Epithelial cell of esophagus (primary cell): ENCODE measurements around the gene WDSUB1.

Source experiments
- DNase-seq: peaks from one replicate; pipeline ENCODE4 v3.0.0; 2010; ENCODE audit warnings: low read depth
- H3K4me3 ChIP-seq: 2 replicates; pipeline ENCODE4 v1.5.1; 2011; ENCODE audit warnings: mild to moderate bottlenecking, low read length, control low read depth
- TF ChIP-seq, protein P1 (sequence below): IDR thresholded peaks from 2 replicates; pipeline ENCODE4 v1.5.1; 2011; ENCODE audit warnings: low read depth, mild to moderate bottlenecking, low read length, control low read depth, inconsistent platforms; ENCODE audit not compliant: insufficient read depth; ENCODE audit errors: missing control alignments

Gene WDSUB1

DNA sequence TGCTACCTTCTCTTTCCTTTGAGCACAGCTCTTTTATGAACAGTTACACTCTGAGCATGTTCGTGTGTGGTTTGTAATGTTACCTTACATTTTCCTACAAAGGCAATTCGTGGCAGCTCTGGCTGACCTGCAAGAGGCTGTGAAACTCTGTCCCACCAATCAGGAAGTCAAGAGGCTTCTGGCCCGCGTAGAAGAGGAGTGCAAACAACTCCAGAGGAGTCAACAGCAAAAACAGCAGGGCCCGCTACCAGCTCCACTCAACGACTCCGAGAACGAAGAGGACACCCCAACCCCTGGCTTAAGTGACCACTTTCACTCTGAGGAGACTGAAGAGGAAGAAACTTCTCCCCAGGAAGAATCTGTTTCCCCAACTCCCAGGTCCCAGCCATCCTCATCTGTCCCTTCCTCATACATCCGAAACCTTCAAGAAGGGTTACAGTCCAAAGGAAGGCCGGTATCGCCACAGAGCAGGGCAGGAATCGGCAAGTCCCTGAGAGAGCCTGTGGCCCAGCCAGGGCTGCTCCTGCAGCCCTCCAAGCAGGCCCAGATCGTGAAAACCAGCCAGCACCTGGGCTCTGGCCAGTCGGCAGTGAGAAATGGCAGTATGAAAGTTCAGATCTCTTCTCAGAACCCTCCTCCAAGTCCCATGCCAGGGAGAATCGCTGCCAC, 56.9 kb downstream of the WDSUB1 start:
- no peak overlapping the region for H3K4me3 ChIP-seq
- DNase-seq: no peak
- TF ChIP-seq, protein P1, sequence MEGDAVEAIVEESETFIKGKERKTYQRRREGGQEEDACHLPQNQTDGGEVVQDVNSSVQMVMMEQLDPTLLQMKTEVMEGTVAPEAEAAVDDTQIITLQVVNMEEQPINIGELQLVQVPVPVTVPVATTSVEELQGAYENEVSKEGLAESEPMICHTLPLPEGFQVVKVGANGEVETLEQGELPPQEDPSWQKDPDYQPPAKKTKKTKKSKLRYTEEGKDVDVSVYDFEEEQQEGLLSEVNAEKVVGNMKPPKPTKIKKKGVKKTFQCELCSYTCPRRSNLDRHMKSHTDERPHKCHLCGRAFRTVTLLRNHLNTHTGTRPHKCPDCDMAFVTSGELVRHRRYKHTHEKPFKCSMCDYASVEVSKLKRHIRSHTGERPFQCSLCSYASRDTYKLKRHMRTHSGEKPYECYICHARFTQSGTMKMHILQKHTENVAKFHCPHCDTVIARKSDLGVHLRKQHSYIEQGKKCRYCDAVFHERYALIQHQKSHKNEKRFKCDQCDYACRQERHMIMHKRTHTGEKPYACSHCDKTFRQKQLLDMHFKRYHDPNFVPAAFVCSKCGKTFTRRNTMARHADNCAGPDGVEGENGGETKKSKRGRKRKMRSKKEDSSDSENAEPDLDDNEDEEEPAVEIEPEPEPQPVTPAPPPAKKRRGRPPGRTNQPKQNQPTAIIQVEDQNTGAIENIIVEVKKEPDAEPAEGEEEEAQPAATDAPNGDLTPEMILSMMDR: no peak

DNA sequence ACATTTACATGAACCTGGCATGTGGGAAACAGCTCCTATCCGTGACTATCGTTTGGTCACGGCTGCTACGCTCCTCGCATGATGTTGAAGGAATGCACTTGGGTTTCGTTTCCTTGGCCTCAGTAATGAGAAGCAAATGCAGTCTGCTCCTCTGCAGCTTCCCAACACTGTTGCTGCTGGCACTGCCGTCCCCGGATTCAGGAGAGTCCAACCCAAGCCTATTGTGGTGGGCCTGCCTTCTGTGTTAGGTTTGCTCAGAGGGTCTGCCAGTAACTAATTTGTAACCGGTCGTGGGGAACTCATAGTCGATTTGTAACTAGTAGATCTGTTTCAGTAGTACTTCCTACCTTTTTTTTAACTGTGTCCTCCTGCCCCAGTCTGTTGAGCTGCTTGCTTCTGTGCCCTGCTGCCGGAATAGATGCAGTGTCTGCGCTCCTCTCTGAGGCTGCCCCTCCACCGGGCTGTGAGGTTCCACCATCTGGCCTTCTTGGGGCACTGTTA, 58.4 kb downstream of the WDSUB1 start:
- TF ChIP-seq, protein P1: no peak
- DNase-seq: no peak
- H3K4me3 ChIP-seq: no peak overlapping the region

DNA sequence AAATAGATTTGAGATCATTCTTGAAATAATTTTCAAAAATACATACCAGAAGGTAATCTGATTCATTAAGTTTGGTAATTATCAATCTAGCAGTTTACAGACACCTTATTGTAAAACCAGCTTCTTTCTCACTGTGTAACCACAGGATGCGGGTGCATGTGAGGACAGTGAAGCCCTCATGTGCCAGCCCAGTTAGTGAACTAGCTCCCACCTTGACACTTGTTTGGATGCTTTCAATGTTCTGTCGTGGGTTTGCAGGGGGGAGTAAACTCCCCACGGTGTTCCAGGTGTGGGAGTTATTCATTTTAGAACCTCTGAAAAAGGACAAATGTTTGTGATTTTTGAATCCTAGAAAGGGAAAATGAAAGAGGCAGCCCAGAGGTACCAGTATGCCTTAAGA, 59.0 kb downstream of the WDSUB1 start:
- H3K4me3 ChIP-seq: no peak overlapping the region
- DNase-seq: no peak

DNA sequence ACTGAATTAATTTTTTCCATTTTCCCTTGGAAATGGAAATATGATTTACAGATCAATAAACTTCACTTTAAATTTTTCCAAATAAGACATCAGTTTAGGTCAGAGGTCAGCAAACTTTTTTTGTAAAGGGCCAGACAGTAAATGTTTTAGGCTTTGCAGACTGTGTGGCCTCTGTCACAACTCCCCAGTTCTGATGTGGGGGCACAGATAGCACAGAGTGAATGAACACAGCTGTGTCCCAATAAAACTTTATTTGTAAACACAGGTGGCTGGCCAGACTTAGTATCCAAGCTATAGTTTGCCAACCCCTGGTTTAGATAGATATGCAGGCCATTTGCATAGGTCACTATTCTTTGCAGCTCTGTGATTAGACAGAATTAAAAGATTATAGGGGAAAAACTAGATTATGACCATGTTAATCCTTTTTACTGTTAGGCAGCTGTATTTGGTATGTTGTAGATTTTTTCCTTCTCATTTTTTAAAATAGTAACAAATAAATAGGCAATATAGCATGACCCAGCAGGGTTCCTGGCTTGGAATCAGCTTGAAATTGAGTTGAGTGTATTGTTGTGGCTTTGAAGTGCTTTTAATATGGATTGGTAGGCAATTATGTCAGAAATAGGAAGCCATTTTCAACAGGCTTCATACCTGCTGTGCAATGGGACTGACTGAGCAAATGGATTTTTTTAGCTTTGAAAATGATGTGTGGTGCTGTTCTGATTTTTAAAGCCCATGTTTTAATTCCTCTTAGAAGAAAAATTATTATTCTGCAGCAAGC, 59.7 kb downstream of the WDSUB1 start:
- DNase-seq: no peak
- TF ChIP-seq, protein P1: no peak
- H3K4me3 ChIP-seq: no peak overlapping the region

More for the DNA sequence above, 59.0 kb downstream of the WDSUB1 start:
- TF ChIP-seq, protein P1: no peak

DNA sequence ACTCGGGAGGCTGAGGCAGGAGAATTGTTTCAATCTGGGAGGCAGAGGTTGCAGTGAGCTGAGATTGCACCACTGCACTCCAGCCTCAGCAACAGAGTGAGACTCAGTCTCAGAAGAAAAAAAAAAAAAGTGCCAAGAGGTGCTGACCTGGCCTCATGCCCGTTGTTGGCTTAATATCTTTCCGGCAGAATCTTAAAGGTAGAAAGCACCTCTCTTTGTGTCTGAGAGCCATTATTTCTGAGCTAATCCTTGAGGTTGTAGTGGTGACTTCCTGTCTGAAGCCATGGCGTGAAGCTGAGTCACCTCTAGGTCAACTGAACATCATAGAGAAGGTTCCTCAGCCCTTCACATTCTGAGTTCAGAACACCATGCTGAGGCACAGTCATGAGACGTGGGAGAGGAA, 60.4 kb downstream of the WDSUB1 start:
- DNase-seq: peak; percentile 58
- TF ChIP-seq, protein P1: no peak
- no peak overlapping the region for H3K4me3 ChIP-seq

DNA sequence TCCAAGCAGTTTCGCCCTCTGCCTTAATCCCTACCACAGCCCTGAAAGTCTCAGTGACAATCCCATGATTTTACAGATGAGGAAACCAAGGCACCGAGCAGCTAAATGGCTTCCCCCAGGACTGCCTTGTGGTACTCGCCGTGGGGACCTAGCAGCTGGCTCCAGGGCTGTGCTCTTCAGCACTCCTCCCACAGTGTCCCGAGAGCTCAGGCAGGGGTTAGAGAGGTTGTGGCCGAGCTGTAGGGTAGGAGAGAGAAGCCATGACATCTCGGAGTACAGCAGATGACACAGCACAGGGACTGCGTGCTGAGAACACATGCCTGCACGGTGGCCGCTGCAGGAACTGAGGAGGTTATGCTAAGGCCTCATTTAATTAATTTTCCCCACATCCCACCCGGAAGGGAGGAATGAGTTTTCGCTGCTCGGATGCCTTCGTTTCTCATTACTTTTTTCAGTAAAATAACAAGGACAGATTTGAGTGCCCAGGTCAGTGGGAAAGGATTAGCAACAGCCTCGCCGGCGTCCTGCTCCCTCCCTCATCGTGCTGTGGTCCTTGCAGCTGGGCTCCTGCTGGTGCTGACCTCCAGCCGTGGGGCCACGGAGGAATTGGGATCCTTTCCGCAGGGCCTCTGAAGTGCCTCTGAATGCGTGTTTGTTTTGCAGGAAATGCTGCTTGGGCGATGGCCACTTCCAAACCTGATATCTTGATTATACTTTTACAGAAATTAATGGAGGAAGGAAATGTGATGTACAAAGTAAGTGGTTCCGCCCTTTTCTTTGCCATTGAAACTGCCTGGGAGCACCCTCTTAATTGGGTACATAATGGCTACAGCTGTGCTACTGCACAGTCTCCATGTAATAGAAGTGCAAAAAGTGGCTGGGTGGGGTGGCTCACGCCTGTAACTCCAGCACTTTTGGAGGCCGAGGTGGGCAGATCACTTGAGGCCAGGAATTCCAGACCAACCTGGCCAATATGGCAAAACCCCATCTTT, 61.2 kb downstream of the WDSUB1 start:
- TF ChIP-seq, protein P1: no peak
- no peak overlapping the region for H3K4me3 ChIP-seq
- no peak for DNase-seq
